ENCODE measurements around the gene STT3B. TPM values are rescaled to one million over a fixed set of nuclear protein-coding genes. Genes with fewer than 3 reads are reported as not detected.
A peak's percentile ranks its signal among the peaks of the same experiment; 100 is the strongest.

STT3B gene
- total and polyA plus RNA-seq, 9 donors: 91.4 to 115 (median 102) TPM

DNA sequence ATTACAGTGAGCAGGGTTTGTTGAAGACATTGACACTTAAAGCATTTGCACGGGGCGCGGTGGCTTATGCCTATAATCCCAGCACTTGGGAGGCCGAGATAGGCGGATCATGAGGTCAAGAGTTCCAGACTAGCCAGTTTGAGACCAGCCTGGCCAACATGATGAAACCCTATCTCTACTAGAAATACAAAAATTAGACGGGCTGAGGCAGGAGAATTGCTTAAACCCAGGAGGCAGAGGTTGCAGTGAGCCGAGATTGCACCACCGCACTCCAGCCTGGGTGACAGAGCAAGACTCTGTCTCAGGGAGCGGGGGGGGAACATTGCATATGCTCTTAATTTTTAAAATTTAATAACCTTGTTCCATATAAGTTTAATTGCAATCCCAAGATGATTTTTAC, 11.9 kb downstream of the STT3B start:
- 50% methylated on average over 3 of the region's 9 CpGs for WGBS (ENCODE audit: insufficient coverage)
- Histone ChIP-seq H3K27me3 (ENCODE audit: control insufficient read depth, insufficient read depth, low read length) (no peaks in the 10 kb centered on the region), H3K9me3 (replicated peaks; ENCODE audit: control insufficient read depth, low read depth, low read length) (no peaks in the 10 kb centered on the region), H3K4me3 (ENCODE audit: low read length) (no peak overlapping the region), H3K36me3 (ENCODE audit: control insufficient read depth, insufficient read depth, low read length) (no peaks in the 10 kb centered on the region), H3K27ac (ENCODE audit: low read length) (no peak overlapping the region), H3K4me1 (ENCODE audit: control insufficient read depth, insufficient read depth, low read length) (peaks cover 11% of the 10 kb centered on the region)
- no peak for DNase-seq

DNA sequence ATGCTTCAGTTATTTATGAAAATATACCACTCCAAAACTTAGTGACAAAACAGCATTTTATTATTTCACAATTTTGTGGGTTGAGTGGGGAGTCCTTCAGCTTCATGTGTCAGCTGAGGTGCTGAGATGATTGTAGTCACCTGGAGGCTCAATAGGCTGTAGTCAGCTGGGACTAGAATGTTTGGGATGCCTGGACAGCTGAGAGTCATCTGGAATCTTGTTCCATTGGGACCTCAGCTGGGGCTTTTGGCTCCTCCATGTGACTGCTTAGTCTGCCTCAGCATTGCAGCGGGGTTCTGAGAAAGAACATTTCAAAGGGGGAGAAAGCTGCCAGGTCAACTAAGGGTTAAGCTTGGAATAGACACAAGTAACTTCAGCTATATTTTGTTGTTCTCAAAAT, 13.4 kb downstream of the STT3B start:
- Histone ChIP-seq H3K36me3 (ENCODE audit: control insufficient read depth, insufficient read depth, low read length) (no peaks in the 10 kb centered on the region), H3K27me3 (ENCODE audit: control insufficient read depth, insufficient read depth, low read length) (no peaks in the 10 kb centered on the region), H3K4me1 (ENCODE audit: control insufficient read depth, insufficient read depth, low read length) (peaks cover 11% of the 10 kb centered on the region), H3K4me3 (ENCODE audit: low read length) (no peak overlapping the region), H3K9me3 (replicated peaks; ENCODE audit: control insufficient read depth, low read depth, low read length) (no peaks in the 10 kb centered on the region), H3K27ac (ENCODE audit: low read length) (no peak overlapping the region)
- WGBS (ENCODE audit: insufficient coverage): no CpG with 5 or more reads among the region's 1 CpG
- DNase-seq: peak; percentile 73

GRCh38 chr3:31546725-31547124, 14.0 kb downstream of the STT3B start:
- Histone ChIP-seq H3K4me3 (ENCODE audit: low read length) (no peak overlapping the region), H3K9me3 (replicated peaks; ENCODE audit: control insufficient read depth, low read depth, low read length) (no peaks in the 10 kb centered on the region), H3K36me3 (ENCODE audit: control insufficient read depth, insufficient read depth, low read length) (no peaks in the 10 kb centered on the region), H3K27me3 (ENCODE audit: control insufficient read depth, insufficient read depth, low read length) (no peaks in the 10 kb centered on the region), H3K27ac (ENCODE audit: low read length) (no peak overlapping the region), H3K4me1 (ENCODE audit: control insufficient read depth, insufficient read depth, low read length) (peaks cover 11% of the 10 kb centered on the region)
- DNase-seq: no peak
- no CpG with 5 or more reads among the region's 1 CpG for WGBS (ENCODE audit: insufficient coverage)

DNA sequence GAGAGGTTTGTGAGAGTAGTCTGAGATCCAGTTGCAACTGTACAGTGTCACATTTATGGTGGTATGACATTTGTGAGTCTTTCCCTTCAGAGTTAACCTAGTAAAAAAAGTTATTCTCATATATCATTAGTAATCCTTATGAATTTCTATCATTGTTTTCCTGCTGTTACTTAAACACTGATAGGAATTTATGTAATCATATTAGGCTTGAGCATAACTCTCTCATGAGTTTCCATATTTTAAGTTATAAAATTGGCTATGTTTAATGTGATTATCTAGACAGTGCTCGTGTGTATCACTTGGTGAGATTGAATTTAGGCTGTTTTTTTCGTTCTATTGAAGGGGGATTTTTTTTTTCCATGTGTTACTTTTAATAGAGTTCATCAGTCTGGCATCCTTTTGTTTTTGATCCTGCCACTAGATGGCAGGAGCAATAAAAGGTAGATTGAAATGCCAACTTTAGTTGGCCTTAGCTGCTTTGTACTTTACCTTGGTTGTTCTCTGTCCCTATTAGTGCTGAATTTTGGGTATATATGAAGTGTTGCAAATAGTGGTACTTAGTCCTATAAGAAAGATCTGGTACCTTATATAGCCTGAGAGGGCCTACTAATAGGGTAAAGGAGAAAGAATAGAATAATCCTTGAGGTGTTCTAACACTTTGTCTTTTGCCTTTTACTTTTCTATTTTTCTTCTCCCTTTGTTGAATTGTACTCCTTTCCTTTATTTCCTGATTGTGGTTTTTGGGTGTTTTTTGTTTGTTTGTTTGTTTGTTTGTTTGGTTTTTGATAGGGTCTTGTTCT, 17.9 kb downstream of the STT3B start:
- H3K36me3 ChIP-seq (ENCODE audit: control insufficient read depth, insufficient read depth, low read length): no peaks in the 10 kb centered on the region
- DNase-seq: peak; percentile 32
- no peak overlapping the region for H3K4me3 ChIP-seq (ENCODE audit: low read length)
- no peak overlapping the region for H3K27ac ChIP-seq (ENCODE audit: low read length)
- no peaks in the 10 kb centered on the region for H3K27me3 ChIP-seq (ENCODE audit: control insufficient read depth, insufficient read depth, low read length)
- H3K4me1 ChIP-seq (ENCODE audit: control insufficient read depth, insufficient read depth, low read length): peaks cover 5% of the 10 kb centered on the region
- H3K9me3 ChIP-seq (replicated peaks; ENCODE audit: control insufficient read depth, low read depth, low read length): no peaks in the 10 kb centered on the region
- 20% methylated on average over 1 of the region's 2 CpGs for WGBS (ENCODE audit: insufficient coverage)

DNA sequence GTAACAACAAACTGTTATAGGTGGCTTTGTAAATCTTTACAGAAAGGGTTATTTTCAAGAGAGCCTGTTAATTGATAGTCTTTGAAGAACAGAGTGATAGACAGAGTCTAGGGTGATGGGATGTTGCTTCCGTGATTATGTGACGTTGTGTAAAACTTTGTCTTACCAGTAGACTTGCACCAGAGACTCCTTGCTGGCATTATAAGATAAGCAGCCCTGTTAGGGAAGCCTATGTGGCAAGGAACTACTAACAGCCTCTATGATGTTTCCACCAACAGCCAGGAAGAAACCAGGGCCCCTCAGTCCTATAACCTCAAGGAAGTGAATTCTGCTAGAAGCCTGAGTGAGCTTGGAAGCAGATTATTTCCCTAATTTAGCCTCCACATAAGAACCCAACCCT, 18.9 kb downstream of the STT3B start:
- H3K27me3 ChIP-seq (ENCODE audit: control insufficient read depth, insufficient read depth, low read length): no peaks in the 10 kb centered on the region
- H3K4me1 ChIP-seq (ENCODE audit: control insufficient read depth, insufficient read depth, low read length): no peaks in the 10 kb centered on the region
- no peak for DNase-seq
- no peak overlapping the region for H3K4me3 ChIP-seq (ENCODE audit: low read length)
- no peaks in the 10 kb centered on the region for H3K36me3 ChIP-seq (ENCODE audit: control insufficient read depth, insufficient read depth, low read length)
- no peaks in the 10 kb centered on the region for H3K9me3 ChIP-seq (replicated peaks; ENCODE audit: control insufficient read depth, low read depth, low read length)
- H3K27ac ChIP-seq (ENCODE audit: low read length): no peak overlapping the region
- no CpG with 5 or more reads among the region's 2 CpGs for WGBS (ENCODE audit: insufficient coverage)

DNA sequence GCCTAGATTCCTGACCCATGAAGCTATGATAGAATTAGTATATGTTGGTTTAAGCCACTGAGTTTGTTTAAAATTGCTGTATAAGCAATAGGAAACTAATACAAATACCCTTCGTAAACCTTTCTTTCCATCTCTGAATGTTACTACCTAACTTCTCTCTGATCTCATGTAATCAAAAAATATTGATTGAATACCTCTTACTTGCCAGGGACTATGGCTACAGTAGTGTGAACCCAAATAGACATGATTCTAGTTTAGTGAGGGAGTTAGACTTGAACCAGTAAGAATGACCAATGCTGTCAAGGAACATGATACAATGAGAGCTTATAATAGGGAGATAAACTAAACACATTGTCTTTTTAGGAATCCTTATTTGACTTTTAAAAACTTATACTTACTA, 19.4 kb downstream of the STT3B start:
- Histone ChIP-seq H3K9me3 (replicated peaks; ENCODE audit: control insufficient read depth, low read depth, low read length) (peaks cover 4% of the 10 kb centered on the region), H3K27me3 (ENCODE audit: control insufficient read depth, insufficient read depth, low read length) (no peaks in the 10 kb centered on the region), H3K36me3 (ENCODE audit: control insufficient read depth, insufficient read depth, low read length) (no peaks in the 10 kb centered on the region), H3K4me3 (ENCODE audit: low read length) (no peak overlapping the region), H3K27ac (ENCODE audit: low read length) (no peak overlapping the region), H3K4me1 (ENCODE audit: control insufficient read depth, insufficient read depth, low read length) (no peaks in the 10 kb centered on the region)
- no CpG with 5 or more reads among the region's 1 CpG for WGBS (ENCODE audit: insufficient coverage)
- no peak for DNase-seq

GRCh38 chr3:31553258-31553657, 20.5 kb downstream of the STT3B start:
- Histone ChIP-seq H3K36me3 (ENCODE audit: control insufficient read depth, insufficient read depth, low read length) (no peaks in the 10 kb centered on the region), H3K4me1 (ENCODE audit: control insufficient read depth, insufficient read depth, low read length) (no peaks in the 10 kb centered on the region), H3K9me3 (replicated peaks; ENCODE audit: control insufficient read depth, low read depth, low read length) (peaks cover 5% of the 10 kb centered on the region), H3K27ac (ENCODE audit: low read length) (no peak overlapping the region), H3K27me3 (ENCODE audit: control insufficient read depth, insufficient read depth, low read length) (no peaks in the 10 kb centered on the region), H3K4me3 (ENCODE audit: low read length) (no peak overlapping the region)
- no CpG with 5 or more reads among the region's 3 CpGs for WGBS (ENCODE audit: insufficient coverage)
- no peak for DNase-seq

- peaks cover 14% of the 10 kb centered on the region for H3K9me3 ChIP-seq (replicated peaks; ENCODE audit: control insufficient read depth, low read depth, low read length)
- DNase-seq: no peak
- no peaks in the 10 kb centered on the region for H3K27me3 ChIP-seq (ENCODE audit: control insufficient read depth, insufficient read depth, low read length)
- WGBS (ENCODE audit: insufficient coverage): no CpG with 5 or more reads among the region's 1 CpG
- H3K36me3 ChIP-seq (ENCODE audit: control insufficient read depth, insufficient read depth, low read length): no peaks in the 10 kb centered on the region
- H3K4me3 ChIP-seq (ENCODE audit: low read length): no peak overlapping the region
- no peaks in the 10 kb centered on the region for H3K4me1 ChIP-seq (ENCODE audit: control insufficient read depth, insufficient read depth, low read length)
- no peak overlapping the region for H3K27ac ChIP-seq (ENCODE audit: low read length)
Observed at GRCh38 chr3:31555204-31555603, 22.5 kb downstream of the STT3B start.

- no peak for DNase-seq
- Histone ChIP-seq H3K4me3 (ENCODE audit: low read length) (no peak overlapping the region), H3K36me3 (ENCODE audit: control insufficient read depth, insufficient read depth, low read length) (no peaks in the 10 kb centered on the region), H3K27me3 (ENCODE audit: control insufficient read depth, insufficient read depth, low read length) (no peaks in the 10 kb centered on the region), H3K9me3 (replicated peaks; ENCODE audit: control insufficient read depth, low read depth, low read length) (peaks cover 16% of the 10 kb centered on the region), H3K27ac (ENCODE audit: low read length) (no peak overlapping the region), H3K4me1 (ENCODE audit: control insufficient read depth, insufficient read depth, low read length) (no peaks in the 10 kb centered on the region)
- no CpG with 5 or more reads among the region's 2 CpGs for WGBS (ENCODE audit: insufficient coverage)
Observed at GRCh38 chr3:31559872-31560534, 27.3 kb downstream of the STT3B start.

DNA sequence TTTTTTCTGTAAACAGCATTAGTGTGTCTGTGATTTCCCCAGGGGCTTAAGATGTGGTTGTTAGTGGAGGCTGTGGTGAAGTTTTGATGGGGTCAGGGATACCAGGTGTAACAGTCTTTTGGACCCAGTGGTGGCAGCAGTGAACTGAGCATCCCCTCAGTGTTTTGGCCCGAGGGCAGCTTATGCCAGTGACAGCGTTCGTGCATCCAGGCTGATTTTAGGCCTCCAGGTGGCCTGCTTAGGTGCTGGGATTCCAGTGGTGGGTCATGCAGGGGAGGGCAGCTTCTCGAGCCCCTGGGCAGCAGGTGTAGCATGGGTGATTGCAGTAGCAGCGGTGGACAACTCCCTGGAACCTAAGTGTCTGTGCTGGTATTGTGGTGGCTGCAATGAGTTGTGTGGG, 29.2 kb downstream of the STT3B start:
- Histone ChIP-seq H3K27me3 (ENCODE audit: control insufficient read depth, insufficient read depth, low read length) (no peaks in the 10 kb centered on the region), H3K4me3 (ENCODE audit: low read length) (no peak overlapping the region), H3K27ac (ENCODE audit: low read length) (no peak overlapping the region), H3K36me3 (ENCODE audit: control insufficient read depth, insufficient read depth, low read length) (no peaks in the 10 kb centered on the region), H3K9me3 (replicated peaks; ENCODE audit: control insufficient read depth, low read depth, low read length) (peaks cover 14% of the 10 kb centered on the region), H3K4me1 (ENCODE audit: control insufficient read depth, insufficient read depth, low read length) (no peaks in the 10 kb centered on the region)
- WGBS (ENCODE audit: insufficient coverage): 81% methylated on average over 5 of the region's 5 CpGs
- DNase-seq: no peak

Measured in muscle of leg (tissue), 11 donors.